ENCODE results near the gene IRF8. TPM values are rescaled to one million over a fixed set of nuclear protein-coding genes. Genes with fewer than 3 reads are reported as not detected.

The IRF8 gene
- polyA plus RNA-seq, 1 of the 3 experiments (the other 2 are of a cell fraction): not detected

- H2AFZ ChIP-seq (ENCODE audit: low read depth): no peak overlapping the region
- H3K36me3 ChIP-seq (replicated peaks in 1 of 2; ENCODE audit: control insufficient read depth in 1 of 2, insufficient read depth in 2 of 2, low read length in 1 of 2): no peaks in the 10 kb centered on the region
- no peak overlapping the region for H3K27ac ChIP-seq (ENCODE audit: low read depth in 2 of 2, low read length in 1 of 2)
- H3K27me3 ChIP-seq (ENCODE audit: insufficient read depth): peaks cover 87% of the 10 kb centered on the region
- H3K9me3 ChIP-seq: no peaks in the 10 kb centered on the region; the same call in 1 of the 2 replicates
- CTCF ChIA-PET: no interaction called here
- TF ChIP-seq PBX3 (IDR thresholded peaks at IDR 0.05) (no peak), MAX (IDR thresholded peaks at IDR 0.05; ENCODE audit: low read depth) (no peak), TAF1 (IDR thresholded peaks at IDR 0.05; ENCODE audit: borderline replicate concordance, low read depth, low read length) (no peak), CTCF (IDR thresholded peaks at IDR 0.05) (no peak), EZH2phosphoT487 (IDR thresholded peaks at IDR 0.05; ENCODE audit: borderline replicate concordance, low read depth) (no peak), MEF2A (IDR thresholded peaks at IDR 0.05; ENCODE audit: borderline replicate concordance, low read depth) (no peak), CHD2 (IDR thresholded peaks at IDR 0.05; ENCODE audit: low read length, partially characterized antibody) (no peak), TEAD4 (IDR thresholded peaks at IDR 0.05; ENCODE audit: borderline replicate concordance, insufficient read depth) (no peak), USF2 (IDR thresholded peaks at IDR 0.05; ENCODE audit: borderline replicate concordance, low read depth, low read length) (no peak), GATA2 (CRISPR knock-in tag; IDR thresholded peaks at IDR 0.05) (no peak), FOXM1 (IDR thresholded peaks at IDR 0.05; ENCODE audit: low read depth) (no peak), ELF1 (IDR thresholded peaks at IDR 0.05) (no peak), POLR2AphosphoS5 (IDR thresholded peaks at IDR 0.05; ENCODE audit: low read depth, low read length) (no peak), USF1 (IDR thresholded peaks at IDR 0.05; ENCODE audit: borderline replicate concordance, low read depth) (no peak), SMC3 (IDR thresholded peaks at IDR 0.05; ENCODE audit: low read depth, low read length) (no peak), REST (IDR thresholded peaks at IDR 0.05; ENCODE audit: low read depth, low read length) (no peak), SIN3A (IDR thresholded peaks at IDR 0.05; ENCODE audit: borderline replicate concordance, low read depth, low read length) (no peak), JUND (IDR thresholded peaks at IDR 0.05) (no peak), NRF1 (IDR thresholded peaks at IDR 0.05; ENCODE audit: low read depth, low read length) (no peak)
- no peaks in the 10 kb centered on the region for H3K4me1 ChIP-seq (ENCODE audit: control insufficient read depth in 1 of 2, insufficient read depth in 2 of 2, low read depth in 1 of 2, low read length in 1 of 2)
- H3K4me3 ChIP-seq (ENCODE audit: low read depth in 2 of 2, low read length in 1 of 2): no peak overlapping the region
- H3F3A ChIP-seq (replicated peaks; ENCODE audit: insufficient read depth): no peaks in the 10 kb centered on the region
- H3K4me2 ChIP-seq: no peak overlapping the region
- no peaks in the 10 kb centered on the region for H3K79me2 ChIP-seq (ENCODE audit: insufficient read depth)
- no peak for DNase-seq
- POLR2A ChIA-PET: no interaction called here
- no peaks in the 10 kb centered on the region for H3K9me2 ChIP-seq
- no peak overlapping the region for H3K9ac ChIP-seq
- H4K20me1 ChIP-seq (ENCODE audit: insufficient read depth): no peaks in the 10 kb centered on the region
- 13% methylated on average over 6 of the region's 6 CpGs for WGBS (ENCODE audit: low lambda C conversion rate)
Measured at GRCh38 chr16:85903559-85903958, 4.6 kb downstream of the IRF8 start.

Data from SK-N-SH (cell line).